ENCODE results near the gene REEP6.

The REEP6 gene

DNA sequence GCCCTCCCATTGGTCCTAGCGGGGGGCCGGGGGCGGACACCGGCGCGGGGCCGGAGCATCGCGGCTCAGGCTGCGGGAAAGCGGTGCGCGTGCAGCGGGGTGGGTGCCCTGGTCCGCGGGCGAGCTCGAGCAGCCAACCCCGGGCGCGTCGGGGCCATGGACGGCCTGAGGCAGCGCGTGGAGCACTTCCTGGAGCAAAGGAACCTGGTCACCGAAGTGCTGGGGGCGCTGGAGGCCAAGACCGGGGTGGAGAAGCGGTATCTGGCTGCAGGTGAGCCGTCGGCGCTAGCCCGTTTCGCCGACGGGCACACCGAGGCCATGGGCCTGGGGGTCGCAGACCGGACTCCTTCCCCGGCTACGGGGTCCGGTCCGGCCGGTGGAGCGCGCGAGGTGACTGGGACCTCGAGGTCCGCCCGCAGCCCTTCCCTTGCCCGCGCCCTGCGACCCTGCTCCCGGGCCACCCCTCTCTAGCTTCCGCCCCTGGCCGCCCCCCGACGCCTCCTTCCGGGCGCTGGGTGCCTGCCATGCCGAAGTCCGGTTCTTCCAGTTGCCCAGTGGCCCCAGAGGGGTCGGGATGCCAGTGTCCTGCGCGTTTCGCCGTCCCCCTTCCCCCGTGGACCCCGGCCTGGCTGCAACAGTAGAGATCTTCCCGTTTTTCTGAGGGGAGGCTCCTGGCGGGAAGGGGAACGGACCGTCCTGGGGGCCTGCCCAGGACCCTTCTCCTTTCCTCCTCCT, at the start of gene REEP6:
REEP6 (plus strand) TSS at position 68 of the 735 bp plus-strand sequence; CDS start at position 157, 89 bp downstream.
- in situ Hi-C loops (cut with MboI; ENCODE audit: low pct_unique_long_range_greater_than_20kb, low sequenced_read_pairs) = no loop called here
- DNase-seq = no peak

DNA sequence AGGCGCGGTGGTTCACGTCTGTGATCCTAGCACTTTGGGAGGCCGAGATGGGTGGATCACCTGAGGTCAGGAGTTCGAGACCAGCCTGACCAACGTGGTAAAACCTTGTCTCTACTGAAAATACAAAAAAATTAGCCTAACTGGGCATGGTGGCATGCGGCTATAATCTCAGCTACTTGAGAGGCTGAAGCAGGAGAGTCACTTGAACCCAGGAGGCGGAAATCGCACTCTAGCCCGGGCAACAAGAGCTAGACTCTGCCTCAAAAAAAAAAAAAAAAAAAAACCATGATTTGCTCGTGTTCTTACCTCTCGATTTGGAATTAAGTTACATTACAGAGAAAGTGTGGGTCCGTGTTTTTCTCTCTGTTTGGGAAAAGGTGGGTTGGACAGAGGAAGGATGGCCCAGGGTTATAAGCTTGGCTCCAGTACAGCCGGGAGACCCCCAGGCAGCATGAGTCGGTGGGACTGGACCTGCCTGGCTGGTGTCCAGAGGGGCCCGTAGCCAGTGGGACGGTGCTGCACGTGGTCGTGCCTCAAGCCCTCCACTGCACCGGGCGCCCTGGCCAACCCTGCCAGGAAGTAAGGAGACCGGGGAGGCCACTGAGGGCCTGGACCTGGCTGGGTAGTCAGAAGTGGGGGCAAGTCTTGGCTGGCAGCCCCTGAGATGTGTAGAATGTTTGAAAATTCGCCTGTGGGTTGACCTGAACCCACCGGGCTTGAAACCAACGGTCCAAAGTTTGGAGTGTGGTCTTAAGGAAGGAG, 49.1 kb upstream of the REEP6 start:
- in situ Hi-C loops (cut with MboI; ENCODE audit: low pct_unique_long_range_greater_than_20kb, low sequenced_read_pairs) = no loop called here
- no peak for DNase-seq

DNA sequence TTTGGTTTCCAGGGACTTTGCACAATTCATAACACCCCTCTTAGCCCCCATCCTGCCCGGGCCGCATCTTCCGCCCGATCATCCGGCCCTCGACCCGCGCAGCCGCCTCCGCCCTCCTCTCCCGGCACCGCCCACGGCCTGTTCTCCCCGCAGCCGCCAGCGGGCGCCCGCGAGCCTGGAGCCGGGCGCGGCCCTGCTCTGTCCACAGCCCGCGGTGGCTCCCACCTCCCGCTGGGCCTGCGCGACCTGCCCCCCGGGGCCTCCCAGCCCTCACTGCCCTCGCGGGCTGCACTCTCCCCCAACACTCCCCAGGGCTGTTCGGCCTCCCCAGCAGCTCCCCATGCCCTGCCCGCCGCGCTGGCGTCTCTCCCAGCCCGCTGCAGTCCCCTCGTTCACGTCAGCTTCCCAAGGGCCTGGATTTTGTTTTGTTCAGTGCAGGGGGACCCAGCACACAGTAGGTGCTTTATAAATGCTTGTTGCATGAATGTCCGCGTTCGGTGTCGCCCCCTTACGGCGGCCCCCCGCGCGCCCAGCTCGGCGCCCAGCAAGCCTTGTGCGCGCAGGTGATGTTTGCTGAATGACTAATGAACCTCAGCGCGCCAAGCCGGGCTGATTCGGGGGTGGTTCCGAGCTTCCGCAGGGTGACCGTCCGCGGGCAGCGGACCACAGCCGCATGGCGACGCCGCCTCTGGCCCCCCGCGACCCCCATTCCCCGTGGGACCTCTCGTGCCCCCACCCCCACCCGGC, 45.6 kb upstream of the REEP6 start:
- in situ Hi-C loops (cut with MboI; ENCODE audit: low pct_unique_long_range_greater_than_20kb, low sequenced_read_pairs) = no loop called here
- peak; percentile 80 for DNase-seq

- DNase-seq = no peak
- in situ Hi-C loops (cut with MboI; ENCODE audit: low pct_unique_long_range_greater_than_20kb, low sequenced_read_pairs) = no loop called here
These were observed 44.9 kb upstream of the REEP6 start for GRCh38 chr19:1445932-1446712.

DNA sequence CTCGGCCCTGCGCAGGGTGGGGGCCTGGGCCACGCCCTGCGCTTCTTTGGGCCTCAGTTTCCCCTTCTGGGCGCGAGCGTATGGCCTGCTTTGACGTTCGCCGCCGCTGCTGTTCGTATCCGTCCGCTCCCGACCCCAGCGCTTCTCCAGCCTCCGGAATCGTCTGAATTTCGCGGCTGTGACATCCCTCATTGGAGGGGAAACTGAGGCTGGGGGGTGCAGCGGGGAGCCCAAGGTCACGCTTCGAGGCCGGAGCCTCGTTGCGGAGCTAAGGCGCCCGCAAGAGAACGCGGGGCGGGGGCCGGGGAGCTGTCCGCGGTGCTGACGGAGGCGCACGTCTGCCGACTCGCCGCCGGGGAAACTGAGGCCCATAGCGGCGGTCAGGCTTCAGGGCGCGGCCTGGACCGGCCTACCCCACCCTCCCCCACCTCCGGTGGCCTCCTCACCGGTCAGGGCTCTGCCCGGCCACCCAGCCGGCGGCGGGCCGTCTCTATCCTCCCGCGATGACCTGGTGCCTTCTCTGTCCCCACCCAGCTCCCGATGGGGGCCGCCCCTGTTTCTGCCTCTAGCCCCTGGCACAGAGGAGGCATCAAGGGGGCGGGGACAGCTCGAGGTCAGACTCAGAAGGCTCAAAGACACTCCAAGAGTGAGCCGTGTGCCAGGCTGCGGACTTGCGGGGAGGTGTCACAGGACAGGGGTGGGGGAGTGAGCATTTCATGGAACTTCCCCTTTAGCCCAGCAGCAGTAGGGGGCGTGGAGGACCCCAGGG, 44.1 kb upstream of the REEP6 start:
- in situ Hi-C loops (cut with MboI; ENCODE audit: low pct_unique_long_range_greater_than_20kb, low sequenced_read_pairs) = no loop called here
- peak; percentile 45 for DNase-seq

- DNase-seq = no peak
- in situ Hi-C loops (cut with MboI; ENCODE audit: low pct_unique_long_range_greater_than_20kb, low sequenced_read_pairs) = no loop called here
These were observed 43.5 kb upstream of the REEP6 start for GRCh38 chr19:1447504-1447903.

GRCh38 chr19:1447944-1448343, 43.0 kb upstream of the REEP6 start:
- in situ Hi-C loops (cut with MboI; ENCODE audit: low pct_unique_long_range_greater_than_20kb, low sequenced_read_pairs) = no loop called here
- no peak for DNase-seq

GRCh38 chr19:1449467-1450442, 41.2 kb upstream of the REEP6 start, which contains the start of gene APC2:
Gene APC2, plus strand, starts transcription at chr19:1450121. Its CDS starts 2,881 bp downstream, at chr19:1453002.
- in situ Hi-C loops (cut with MboI; ENCODE audit: low pct_unique_long_range_greater_than_20kb, low sequenced_read_pairs) = no loop called here
- peak; percentile 41 for DNase-seq

DNA sequence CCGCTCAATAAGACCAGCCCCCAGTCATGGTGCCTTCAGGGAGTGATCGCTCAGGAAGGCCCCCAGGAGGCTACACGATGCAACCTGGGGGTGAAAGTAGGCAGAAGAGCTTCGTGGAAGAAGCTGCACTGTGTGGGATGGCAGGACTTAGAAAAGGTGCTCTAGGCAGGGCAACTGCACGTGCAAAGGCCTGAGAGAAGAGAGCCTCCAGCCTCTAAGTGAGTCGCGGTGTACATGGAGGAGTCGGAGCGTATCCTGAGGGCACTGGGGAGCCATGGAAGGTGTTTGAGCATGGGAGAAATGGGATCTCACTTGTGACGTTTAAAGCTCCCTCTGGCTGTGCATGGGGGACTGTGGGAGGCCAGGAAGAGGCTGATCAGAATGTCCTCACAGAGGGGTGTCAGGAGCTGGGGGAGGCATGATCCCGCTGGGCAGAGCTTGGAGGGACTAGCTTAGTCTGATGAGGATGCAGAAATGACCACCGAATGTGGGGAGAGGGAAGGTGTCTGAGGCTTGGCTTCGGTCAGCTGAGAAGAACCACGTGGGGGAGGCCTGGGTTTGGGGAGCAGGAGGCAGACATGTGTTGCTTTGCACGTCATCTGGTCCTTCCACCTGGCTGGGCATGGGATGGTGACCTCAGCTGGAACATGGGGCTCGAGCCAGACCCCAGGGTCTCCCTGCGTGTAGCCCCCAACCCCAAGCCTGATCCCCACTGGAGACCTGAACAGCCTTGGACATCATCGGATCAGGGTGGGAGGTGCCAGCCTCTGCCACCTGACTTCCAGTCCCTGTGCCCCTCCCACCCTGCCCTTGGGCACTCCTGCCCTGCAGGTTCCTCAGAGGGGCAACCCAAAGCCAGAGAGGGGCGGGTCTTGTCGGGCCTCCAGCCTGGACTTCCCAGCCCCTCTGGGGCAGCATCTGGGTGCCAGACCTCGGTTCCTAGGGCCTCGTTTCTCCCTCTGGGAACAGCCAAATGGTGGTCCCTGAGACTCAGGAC, 39.9 kb upstream of the REEP6 start:
- in situ Hi-C loops (cut with MboI; ENCODE audit: low pct_unique_long_range_greater_than_20kb, low sequenced_read_pairs) = no loop called here
- no peak for DNase-seq

- DNase-seq = no peak
- in situ Hi-C loops (cut with MboI; ENCODE audit: low pct_unique_long_range_greater_than_20kb, low sequenced_read_pairs) = no loop called here
These were observed 38.8 kb upstream of the REEP6 start for GRCh38 chr19:1451916-1452801.

DNA sequence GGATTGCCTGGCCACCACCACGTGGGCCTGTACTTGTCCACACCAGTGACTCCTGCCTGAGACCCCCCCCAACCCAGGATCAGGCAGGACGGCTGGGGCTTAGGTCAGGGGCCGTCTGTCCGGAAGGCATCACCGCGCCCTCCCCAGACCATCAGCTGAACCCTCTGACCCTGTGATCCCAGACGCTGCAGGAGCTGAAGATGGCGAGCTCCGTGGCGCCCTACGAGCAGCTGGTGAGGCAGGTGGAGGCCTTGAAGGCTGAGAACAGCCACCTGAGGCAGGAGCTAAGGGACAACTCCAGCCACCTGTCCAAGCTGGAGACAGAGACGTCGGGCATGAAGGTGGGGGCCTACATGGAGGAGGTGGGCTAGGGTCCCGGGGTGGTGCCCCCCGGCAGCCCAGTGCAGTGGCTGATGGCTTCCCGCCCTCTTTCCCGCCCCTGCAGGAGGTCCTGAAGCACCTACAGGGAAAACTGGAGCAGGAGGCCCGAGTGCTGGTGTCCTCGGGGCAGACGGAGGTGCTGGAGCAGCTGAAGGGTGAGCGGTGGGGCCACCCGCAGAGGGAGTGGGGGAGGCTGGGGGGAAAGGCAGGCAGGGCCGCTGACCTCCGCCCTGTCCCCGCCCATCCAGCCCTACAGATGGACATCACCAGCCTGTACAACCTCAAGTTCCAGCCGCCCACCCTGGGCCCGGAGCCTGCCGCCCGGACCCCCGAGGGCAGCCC, 38.0 kb upstream of the REEP6 start:
- in situ Hi-C loops (cut with MboI; ENCODE audit: low pct_unique_long_range_greater_than_20kb, low sequenced_read_pairs) = no loop called here

DNA sequence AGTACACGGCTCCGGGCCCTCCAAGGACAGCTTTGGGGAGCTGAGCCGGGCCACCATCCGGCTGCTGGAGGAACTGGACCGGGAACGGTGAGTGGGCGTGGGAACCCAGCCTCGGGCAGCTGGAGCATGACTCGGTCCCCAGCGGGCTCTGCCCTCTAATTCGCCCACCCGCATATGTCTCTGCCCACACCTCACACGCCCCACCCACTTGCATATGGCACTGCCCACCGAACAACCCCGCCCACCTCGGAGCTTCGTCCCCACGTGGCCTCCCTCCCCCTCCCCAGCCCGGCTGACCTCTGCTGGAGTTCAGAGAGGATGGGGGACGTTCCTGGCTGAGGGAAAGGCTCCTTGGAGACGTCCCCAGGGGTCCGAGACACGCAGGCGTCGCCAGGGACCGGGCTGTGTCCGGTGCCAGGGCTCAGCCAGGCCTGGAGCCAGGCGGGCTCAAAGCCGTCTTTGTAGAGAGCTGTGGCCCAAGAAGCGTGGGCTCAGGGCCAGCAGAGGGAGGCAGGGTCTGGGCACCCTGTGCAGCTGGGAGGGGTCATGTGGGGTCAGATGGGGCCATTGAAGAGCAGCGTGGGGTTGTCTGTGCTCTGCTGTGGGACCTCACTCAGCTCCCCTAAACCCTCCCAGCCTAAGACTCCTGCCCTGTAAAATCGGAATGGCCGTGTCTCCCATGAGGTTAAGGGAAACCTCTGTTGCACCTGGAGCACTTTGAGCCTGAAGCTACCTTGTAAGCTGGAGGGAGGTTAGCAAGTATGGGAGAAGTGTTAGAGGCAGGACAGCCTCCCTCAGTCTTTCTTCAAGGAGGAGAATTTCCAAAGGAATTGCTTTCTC, 37.2 kb upstream of the REEP6 start:
- DNase-seq = peak; percentile 52
- in situ Hi-C loops (cut with MboI; ENCODE audit: low pct_unique_long_range_greater_than_20kb, low sequenced_read_pairs) = no loop called here

More for the DNA sequence above, 38.0 kb upstream of the REEP6 start:
- no peak for DNase-seq

DNA sequence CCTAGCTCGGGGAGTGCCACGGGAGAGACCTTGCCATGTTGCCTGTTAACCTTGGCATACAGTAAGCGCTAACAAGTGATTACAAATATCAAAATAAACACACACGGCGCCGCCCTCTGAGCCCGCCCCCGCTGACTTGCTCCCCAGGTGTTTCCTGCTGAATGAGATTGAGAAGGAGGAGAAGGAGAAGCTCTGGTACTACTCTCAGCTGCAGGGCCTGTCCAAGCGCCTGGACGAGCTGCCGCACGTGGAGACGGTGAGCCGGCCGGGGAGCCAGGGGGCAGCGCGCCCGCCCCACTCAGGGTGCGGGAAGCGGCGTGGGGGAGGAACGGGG, 36.0 kb upstream of the REEP6 start:
- in situ Hi-C loops (cut with MboI; ENCODE audit: low pct_unique_long_range_greater_than_20kb, low sequenced_read_pairs) = no loop called here
- peak; percentile 75 for DNase-seq

All from KBM-7 (cell line).